Endothelial cell of umbilical vein (primary cell): ENCODE results near the gene PKP4. TPM values are rescaled to one million over a fixed set of nuclear protein-coding genes. Genes with fewer than 3 reads are reported as not detected.

Experiments
- BruUV-seq: library from RNA; stranded (reverse); fragments of 400-500 nt; replicated peaks from 2 replicates; lab custom pipeline; 2021; lab: Mats Ljungman, UMichigan
- CTCF ChIA-PET: fragments of 300-600, 350-600 bp; sonication (Branson Sonifier 250); formaldehyde crosslinking; loops from one replicate; lab custom pipeline; 2021; ENCODE audit warnings: antibody characterized with exemption, inconsistent platforms; lab: Charles Lee
- POLR2A ChIA-PET: fragments of 300-600, 350-600 bp; sonication (Branson Sonifier 250); formaldehyde crosslinking; loops from one replicate; lab custom pipeline; 2021; ENCODE audit warnings: antibody characterized with exemption, inconsistent platforms; lab: Charles Lee
- DNase-seq: peaks from one replicate; pipeline ENCODE4 v3.0.0-alpha.2; 2011; ENCODE audit warnings: low read depth, low spot score
- FAIRE-seq: peaks from 2 replicates; lab custom pipeline; 2011; peaks lifted over from hg19 to GRCh38; lab: Jason Lieb, UNC
- H2AFZ ChIP-seq: 2 replicates; pipeline ENCODE4 v1.6.0; 2012; ENCODE audit warnings: low read depth, low read length, control low read depth, inconsistent platforms
- H3K27ac ChIP-seq: 2 replicates; pipeline ENCODE4 v1.5.1; 2011; ENCODE audit warnings: low read depth, mild to moderate bottlenecking, control low read depth, low read length, moderate library complexity; ENCODE audit not compliant: insufficient read depth
- H3K27me3 ChIP-seq, 2 experiments: 2 replicates each; pipeline versions ENCODE4 v1.6.0 to v1.6.1; 2011; ENCODE audit warnings: low read length in 2 of 2, mixed read lengths in 1 of 2; ENCODE audit not compliant: control insufficient read depth in 2 of 2, insufficient read depth in 2 of 2
- H3K36me3 ChIP-seq, 2 experiments: 2 replicates in 1 of 2; 3 replicates in 1 of 2; pipeline ENCODE4 v1.5.1; 2011; ENCODE audit warnings: low read length in 2 of 2, mild to moderate bottlenecking in 1 of 2, moderate library complexity in 1 of 2; ENCODE audit not compliant: control insufficient read depth in 2 of 2, insufficient read depth in 2 of 2; ENCODE audit errors: extremely low read depth in 1 of 2
- H3K4me1 ChIP-seq: 3 replicates; pipeline ENCODE4 v1.5.1; 2011; ENCODE audit warnings: mild to moderate bottlenecking, low read length; ENCODE audit not compliant: control insufficient read depth, insufficient read depth; ENCODE audit errors: extremely low read depth
- H3K4me2 ChIP-seq: 2 replicates; pipeline ENCODE4 v1.6.1; 2011; ENCODE audit warnings: low read length, control low read depth, mixed read lengths; ENCODE audit not compliant: insufficient read depth
- H3K4me3 ChIP-seq, 3 experiments: fragments of 200-600 bp in 1 of 3; sonication (generic), shearing (Covaris generic) in 1 of 3; replicated peaks in 1 of 3; 2 replicates each; pipeline ENCODE4 v1.5.1; 2011 to 2016; ENCODE audit warnings: control low read depth in 3 of 3, low read length in 3 of 3, mild to moderate bottlenecking in 2 of 3, inconsistent platforms in 1 of 3, low read depth in 1 of 3, moderate library complexity in 1 of 3; ENCODE audit not compliant: insufficient read depth in 1 of 3
- H3K79me2 ChIP-seq: 2 replicates; pipeline ENCODE4 v1.6.0; 2012; ENCODE audit warnings: low read length, inconsistent platforms; ENCODE audit not compliant: control insufficient read depth, insufficient read depth
- H3K9ac ChIP-seq: replicated peaks from 2 replicates; pipeline ENCODE3; 2011; ENCODE audit warnings: low read length, control low read depth; ENCODE audit not compliant: insufficient read depth; ENCODE audit errors: extremely low read depth
- H3K9me1 ChIP-seq: replicated peaks from 3 replicates; pipeline ENCODE4 v1.6.0; 2011; ENCODE audit warnings: mild to moderate bottlenecking, low read length; ENCODE audit not compliant: control insufficient read depth, insufficient read depth; ENCODE audit errors: extremely low read depth
- H3K9me3 ChIP-seq: replicated peaks from 2 replicates; pipeline ENCODE4 v1.5.1; 2012; ENCODE audit warnings: low read length, inconsistent platforms; ENCODE audit not compliant: control insufficient read depth, insufficient read depth
- H4K20me1 ChIP-seq: replicated peaks from 2 replicates; pipeline ENCODE3; 2011; ENCODE audit warnings: mild to moderate bottlenecking, low read length; ENCODE audit not compliant: control insufficient read depth, insufficient read depth; ENCODE audit errors: extremely low read depth
- EZH2 ChIP-seq: IDR thresholded peaks from 2 replicates; pipeline ENCODE4 v1.6.1; 2012; ENCODE audit warnings: borderline replicate concordance, low read depth, mild to moderate bottlenecking, moderate library complexity, low read length, inconsistent platforms; ENCODE audit not compliant: severe bottlenecking
- FOS ChIP-seq: IDR thresholded peaks from 2 replicates; pipeline ENCODE4 v1.6.1; 2011; ENCODE audit warnings: mild to moderate bottlenecking, low read length, moderate library complexity, borderline replicate concordance; ENCODE audit not compliant: insufficient read depth
- GATA2 ChIP-seq: IDR thresholded peaks from 2 replicates; pipeline ENCODE4 v1.7.0; 2011; ENCODE audit warnings: low read depth, mild to moderate bottlenecking, moderate library complexity, mixed read lengths, low read length; ENCODE audit not compliant: insufficient read length, insufficient read depth
- JUN ChIP-seq: IDR thresholded peaks from 2 replicates; pipeline ENCODE4 v1.6.1; 2011; ENCODE audit warnings: borderline replicate concordance, low read depth; ENCODE audit not compliant: insufficient read length, insufficient read depth
- MAX ChIP-seq: IDR thresholded peaks from 2 replicates; pipeline ENCODE4 v1.6.1; 2011; ENCODE audit not compliant: insufficient read depth, insufficient read length
- MYC ChIP-seq: IDR thresholded peaks from one replicate; pipeline ENCODE4 v1.6.1; 2011; ENCODE audit warnings: mild to moderate bottlenecking, low read depth, low read length
- POLR2A ChIP-seq: IDR thresholded peaks from 2 replicates; pipeline ENCODE4 v1.6.1; 2012; ENCODE audit warnings: low read depth, mild to moderate bottlenecking, control low read depth, low read length
- POLR2AphosphoS5 ChIP-seq: IDR thresholded peaks from 2 replicates; pipeline ENCODE4 v1.6.1; 2012; ENCODE audit warnings: low read depth, mild to moderate bottlenecking, control low read depth, low read length, moderate library complexity; ENCODE audit not compliant: insufficient read depth
- dilution Hi-C: fragments of 300-500 bp; cut with MboI; formaldehyde crosslinking; loops from one replicate; pipeline ENCODE4 v1.15.0; 2019; ENCODE audit warnings: low sequenced_read_pairs; ENCODE audit not compliant: extremely low pct_ligation_motif_present
- intact Hi-C: fragments of 100-400 bp; cut with micrococcal nuclease; formaldehyde crosslinking; loops from one replicate; pipeline ENCODE4 v1.10.0; 2022
- polyA plus RNA-seq, 4 experiments: library from polyadenylated mRNA; depleted of rRNA in 3 of 4; stranded (reverse) in 3 of 4; unstranded in 1 of 4; fragments of >200 nt; gene quantifications; 2 replicates each; pipeline versions ENCODE4 v1.2.1 to v1.2.3, GENCODE V29; 2011 to 2012; ENCODE audit warnings: missing spikeins in 1 of 4
- total RNA-seq: library from RNA; stranded (reverse); gene quantifications from 2 replicates; pipeline ENCODE4 v1.2.3, GENCODE V29; 2021
- TF ChIP-seq, protein P1 (sequence below), 2 donors: IDR thresholded peaks; 1 replicate in 1 of 2; 2 replicates in 1 of 2; pipeline ENCODE4 v1.5.1; 2011; ENCODE audit warnings: low read length in 2 of 2, mild to moderate bottlenecking in 2 of 2, moderate library complexity in 2 of 2, control low read depth in 1 of 2, inconsistent platforms in 1 of 2, low read depth in 1 of 2; ENCODE audit not compliant: insufficient read depth in 1 of 2; ENCODE audit errors: extremely low read depth in 1 of 2

PKP4 gene
- total and polyA plus RNA-seq, 2 donors (not counting 3 experiments of a cell fraction or from before 2014, with no cell fraction given), result 35.4 to 68.5 TPM

DNA sequence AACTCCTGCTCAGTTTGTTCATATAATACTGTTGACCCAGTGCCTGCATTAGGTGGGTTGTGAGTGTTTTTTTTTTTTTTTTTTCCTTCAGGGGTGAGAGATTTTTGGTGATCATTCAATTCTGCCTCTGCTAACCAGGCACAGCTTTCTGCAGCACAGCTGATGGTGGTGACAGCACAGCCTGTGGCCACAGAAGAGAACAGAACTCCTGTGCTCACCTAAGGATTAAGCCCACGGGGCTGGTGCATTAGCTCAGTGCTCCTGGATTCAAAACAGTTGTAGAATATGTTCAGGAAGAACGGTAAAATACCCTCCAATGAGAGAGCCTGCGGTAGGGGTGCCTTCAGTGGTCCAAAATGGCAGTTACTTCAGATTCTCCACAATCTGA is 42.0 kb downstream of the PKP4 start:
- H3K9me1 ChIP-seq, result no peaks in the 10 kb centered on the region
- peaks cover 21% of the 10 kb centered on the region for H3K79me2 ChIP-seq
- intact Hi-C loops (no loop called here), dilution Hi-C loops (no loop called here)
- H3K9me3 ChIP-seq, result no peaks in the 10 kb centered on the region
- no peak overlapping the region for H3K27ac ChIP-seq
- FAIRE-seq (no peak), DNase-seq (no peak)
- no peak overlapping the region for H3K9ac ChIP-seq
- H3K4me3 ChIP-seq, result no peak overlapping the region
- TF ChIP-seq EZH2, result no peak
- TF ChIP-seq GATA2, result no peak
- no peak for TF ChIP-seq MYC
- TF ChIP-seq MAX, result no peak
- TF ChIP-seq, protein P1, sequence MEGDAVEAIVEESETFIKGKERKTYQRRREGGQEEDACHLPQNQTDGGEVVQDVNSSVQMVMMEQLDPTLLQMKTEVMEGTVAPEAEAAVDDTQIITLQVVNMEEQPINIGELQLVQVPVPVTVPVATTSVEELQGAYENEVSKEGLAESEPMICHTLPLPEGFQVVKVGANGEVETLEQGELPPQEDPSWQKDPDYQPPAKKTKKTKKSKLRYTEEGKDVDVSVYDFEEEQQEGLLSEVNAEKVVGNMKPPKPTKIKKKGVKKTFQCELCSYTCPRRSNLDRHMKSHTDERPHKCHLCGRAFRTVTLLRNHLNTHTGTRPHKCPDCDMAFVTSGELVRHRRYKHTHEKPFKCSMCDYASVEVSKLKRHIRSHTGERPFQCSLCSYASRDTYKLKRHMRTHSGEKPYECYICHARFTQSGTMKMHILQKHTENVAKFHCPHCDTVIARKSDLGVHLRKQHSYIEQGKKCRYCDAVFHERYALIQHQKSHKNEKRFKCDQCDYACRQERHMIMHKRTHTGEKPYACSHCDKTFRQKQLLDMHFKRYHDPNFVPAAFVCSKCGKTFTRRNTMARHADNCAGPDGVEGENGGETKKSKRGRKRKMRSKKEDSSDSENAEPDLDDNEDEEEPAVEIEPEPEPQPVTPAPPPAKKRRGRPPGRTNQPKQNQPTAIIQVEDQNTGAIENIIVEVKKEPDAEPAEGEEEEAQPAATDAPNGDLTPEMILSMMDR (IDR thresholded peaks at IDR 0.05; ENCODE audit: extremely low read depth in 1 of 2, insufficient read depth in 1 of 2, low read depth in 1 of 2, low read length in 2 of 2), result no peak
- TF ChIP-seq JUN, result no peak
- TF ChIP-seq POLR2AphosphoS5, result no peak
- TF ChIP-seq POLR2A, result no peak
- no peak for TF ChIP-seq FOS
- no peaks in the 10 kb centered on the region for H3K36me3 ChIP-seq
- BruUV-seq, result no TSS peak
- H3K4me2 ChIP-seq, result no peak overlapping the region
- no peaks in the 10 kb centered on the region for H3K27me3 ChIP-seq
- peaks cover 2% of the 10 kb centered on the region for H3K4me1 ChIP-seq
- CTCF ChIA-PET, result interaction anchor here (0.9 to 1.6 kb wide), 2 partner anchors 11 to 20 kb away, joined by 3 to 5 read pairs; no protein-coding TSS in a partner anchor
- no peak overlapping the region for H2AFZ ChIP-seq
- POLR2A ChIA-PET, result no interaction called here
- H4K20me1 ChIP-seq, result peaks cover 2% of the 10 kb centered on the region
